Adrenal gland (tissue), 5 donors: ENCODE measurements around the gene HTR2A.

ENCODE experiments used
- CTCF ChIP-seq, 6 experiments: fragments of 450-650 bp in 4 of 6; fragments of 200-600 bp in 2 of 6; sonication (generic) in 1 of 6; IDR thresholded peaks; 1 replicate in 5 of 6; 2 replicates in 1 of 6; pipeline versions ENCODE4 v1.5.1 to v1.8.0; 2016 to 2021; ENCODE audit warnings: antibody characterized with exemption in 6 of 6, mild to moderate bottlenecking in 2 of 6, moderate library complexity in 1 of 6
- POLR2A ChIP-seq, 2 donors: fragments of 450-650 bp; IDR thresholded peaks; one replicate each; pipeline ENCODE4 v1.6.1; 2017; ENCODE audit warnings: antibody characterized with exemption in 2 of 2, mild to moderate bottlenecking in 2 of 2, moderate library complexity in 1 of 2
- donor health status: DM: no; HTN: no; CAD: no.

- TF ChIP-seq CTCF (IDR thresholded peaks at IDR 0.05) (no peak), POLR2A (IDR thresholded peaks at IDR 0.05) (no peak)
These were observed 36.1 kb downstream of the HTR2A start for GRCh38 chr13:46860722-46861121.
